ENCODE measurements around the gene UPF2. TPM values are rescaled to one million over a fixed set of nuclear protein-coding genes. Genes with fewer than 3 reads are reported as not detected.

UPF2 gene
- total RNA-seq, 1 donor, result 19.0 TPM

GRCh38 chr10:11927746-11928145 is 114.9 kb downstream of the UPF2 start:
- no peak overlapping the region for H3K4me3 ChIP-seq (ENCODE audit: low read depth, low read length)
- TF ChIP-seq CTCF (IDR thresholded peaks at IDR 0.05; ENCODE audit: insufficient read depth, low read depth, low read length), result no peak
- DNase-seq (ENCODE audit: low read depth), result no peak

GRCh38 chr10:11921800-11922392 is 120.7 kb downstream of the UPF2 start:
- peak; percentile 60 for DNase-seq (ENCODE audit: low read depth)
- TF ChIP-seq CTCF (IDR thresholded peaks at IDR 0.05; ENCODE audit: insufficient read depth, low read depth, low read length), result no peak
- H3K4me3 ChIP-seq (ENCODE audit: low read depth, low read length), result no peak overlapping the region

GRCh38 chr10:11919271-11919670 is 123.3 kb downstream of the UPF2 start:
- no peak for TF ChIP-seq CTCF (IDR thresholded peaks at IDR 0.05; ENCODE audit: insufficient read depth, low read depth, low read length)
- no peak overlapping the region for H3K4me3 ChIP-seq (ENCODE audit: low read depth, low read length)
- DNase-seq (ENCODE audit: low read depth), result no peak

- TF ChIP-seq CTCF (IDR thresholded peaks at IDR 0.05; ENCODE audit: insufficient read depth, low read depth, low read length), result no peak
- H3K4me3 ChIP-seq (ENCODE audit: low read depth, low read length), result no peak overlapping the region
- DNase-seq (ENCODE audit: low read depth), result no peak
Observed at GRCh38 chr10:11918384-11918783, 124.2 kb downstream of the UPF2 start.

GRCh38 chr10:11913079-11913641 is 129.4 kb downstream of the UPF2 start:
- no peak for TF ChIP-seq CTCF (IDR thresholded peaks at IDR 0.05; ENCODE audit: insufficient read depth, low read depth, low read length)
- DNase-seq (ENCODE audit: low read depth), result peak; percentile 38
- H3K4me3 ChIP-seq (ENCODE audit: low read depth, low read length), result no peak overlapping the region

GRCh38 chr10:11910102-11910501 is 132.5 kb downstream of the UPF2 start:
- TF ChIP-seq CTCF (IDR thresholded peaks at IDR 0.05; ENCODE audit: insufficient read depth, low read depth, low read length), result no peak

GRCh38 chr10:11909618-11910017 is 133.0 kb downstream of the UPF2 start:
- DNase-seq (ENCODE audit: low read depth), result no peak
- TF ChIP-seq CTCF (IDR thresholded peaks at IDR 0.05; ENCODE audit: insufficient read depth, low read depth, low read length), result no peak
- H3K4me3 ChIP-seq (ENCODE audit: low read depth, low read length), result no peak overlapping the region

More at GRCh38 chr10:11910102-11910501, 132.5 kb downstream of the UPF2 start:
- H3K4me3 ChIP-seq (ENCODE audit: low read depth, low read length), result no peak overlapping the region
- DNase-seq (ENCODE audit: low read depth), result no peak

Data from fibroblast of villous mesenchyme (primary cell).